Vagina (tissue), 2 donors: ENCODE measurements around the gene VAT1. TPM values are rescaled to one million over a fixed set of nuclear protein-coding genes. Genes with fewer than 3 reads are reported as not detected.

Experiments
- DNase-seq, 2 donors: peaks; one replicate each; pipeline ENCODE4 v3.0.0-alpha.2; 2017; ENCODE audit errors: extremely low spot score in 2 of 2
- H3K27ac ChIP-seq: fragments of 200-600 bp; sonication (generic); one replicate; pipeline ENCODE4 v1.5.1; 2019
- H3K27me3 ChIP-seq: fragments of 200-600 bp; sonication (generic); one replicate; pipeline ENCODE4 v1.5.1; 2019
- H3K36me3 ChIP-seq, 2 donors: fragments of 200-600 bp; sonication (generic); one replicate each; pipeline ENCODE4 v1.5.1; 2017 to 2019
- H3K4me1 ChIP-seq: fragments of 200-600 bp; sonication (generic); one replicate; pipeline ENCODE4 v1.5.1; 2019
- H3K4me3 ChIP-seq, 2 donors: fragments of 200-600 bp; sonication (generic); 1 replicate in 1 of 2; 2 replicates in 1 of 2; pipeline ENCODE4 v1.5.1; 2016 to 2019
- H3K9me3 ChIP-seq: fragments of 200-600 bp; sonication (generic); one replicate; pipeline ENCODE4 v1.5.1; 2019
- POLR2A ChIP-seq, 2 donors: fragments of 450-650 bp; IDR thresholded peaks; one replicate each; pipeline ENCODE4 v1.6.1; 2017; ENCODE audit warnings: antibody characterized with exemption in 2 of 2, mild to moderate bottlenecking in 2 of 2, moderate library complexity in 2 of 2
- POLR2AphosphoS5 ChIP-seq, 2 donors: sonication (generic); formaldehyde crosslinking; IDR thresholded peaks; one replicate each; pipeline ENCODE4 v1.9.0; 2017; ENCODE audit warnings: antibody characterized with exemption in 2 of 2, mild to moderate bottlenecking in 2 of 2, low read depth in 1 of 2; ENCODE audit not compliant: insufficient read depth in 1 of 2
- intact Hi-C: fragments of 100-400 bp; cut with DNase I; formaldehyde crosslinking; loops from one replicate; pipeline ENCODE4 v1.15.1; 2023
- total RNA-seq: library from RNA; depleted of rRNA; stranded (reverse); fragments of >200 nt; gene quantifications from one replicate; pipeline ENCODE4 v1.2.3, GENCODE V29; 2016
- TF ChIP-seq, protein P1 (sequence below), 3 experiments: fragments of 450-650 bp in 2 of 3; fragments of 200-600 bp in 1 of 3; sonication (generic) in 1 of 3; IDR thresholded peaks; one replicate each; pipeline ENCODE4 v1.5.1; 2017 to 2019; ENCODE audit warnings: antibody characterized with exemption in 3 of 3, mild to moderate bottlenecking in 2 of 3, moderate library complexity in 2 of 3

Gene VAT1
- total RNA-seq: 179 TPM

DNA sequence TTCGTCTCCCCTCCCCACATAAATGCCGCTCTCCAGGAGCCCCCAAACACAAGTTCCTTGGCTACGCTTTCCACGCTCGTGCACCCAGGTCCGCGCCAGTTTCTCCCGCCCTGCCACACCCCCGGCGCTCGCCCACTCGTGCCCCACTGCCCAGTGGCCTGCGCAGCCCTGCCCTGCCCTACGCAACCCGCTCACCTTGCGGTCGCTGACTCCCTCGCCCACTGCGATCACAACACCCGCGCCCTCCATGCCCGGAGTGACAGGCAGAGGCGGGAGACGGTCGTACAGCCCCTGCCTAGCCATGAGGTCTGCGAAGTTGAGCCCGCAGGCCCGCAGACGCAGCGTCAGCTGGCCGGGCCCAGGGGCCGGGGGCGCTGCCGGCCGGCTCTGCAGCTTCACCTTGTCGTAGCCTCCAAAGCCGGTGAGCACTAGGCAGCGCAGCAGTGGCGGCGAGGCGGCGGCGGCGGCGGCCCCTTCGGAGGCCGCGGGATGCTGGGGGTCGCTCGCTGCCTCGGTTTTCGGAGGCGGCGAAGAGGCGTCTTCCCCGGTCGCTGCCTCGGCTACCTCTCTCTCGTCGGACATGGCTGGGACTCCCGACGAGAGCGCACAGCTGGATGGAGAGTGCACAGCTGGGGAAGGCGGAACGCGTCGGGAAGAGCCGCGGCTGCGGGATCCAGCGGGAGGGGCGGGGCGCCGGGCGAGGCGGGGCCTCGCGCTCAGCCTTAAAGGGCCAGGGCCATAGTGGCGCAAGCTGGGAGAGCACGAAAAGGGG lies at the start of gene VAT1:
Gene VAT1, minus strand, starts transcription at position 645 of the 772 bp plus-strand sequence. Its CDS starts 63 bp downstream, at position 582.
- peaks cover 0 to 11% of the 10 kb centered on the region in 2 donors for H3K36me3 ChIP-seq
- no peak for DNase-seq
- peak within 1 kb of the TSS; percentile 99 for H3K27ac ChIP-seq
- intact Hi-C loops: loop anchor here (2.0 to 10.0 kb wide), 3 partner anchors 103 to 313 kb away; partner anchors contain the start of genes BRCA1 and NBR1
- TF ChIP-seq, protein P1, sequence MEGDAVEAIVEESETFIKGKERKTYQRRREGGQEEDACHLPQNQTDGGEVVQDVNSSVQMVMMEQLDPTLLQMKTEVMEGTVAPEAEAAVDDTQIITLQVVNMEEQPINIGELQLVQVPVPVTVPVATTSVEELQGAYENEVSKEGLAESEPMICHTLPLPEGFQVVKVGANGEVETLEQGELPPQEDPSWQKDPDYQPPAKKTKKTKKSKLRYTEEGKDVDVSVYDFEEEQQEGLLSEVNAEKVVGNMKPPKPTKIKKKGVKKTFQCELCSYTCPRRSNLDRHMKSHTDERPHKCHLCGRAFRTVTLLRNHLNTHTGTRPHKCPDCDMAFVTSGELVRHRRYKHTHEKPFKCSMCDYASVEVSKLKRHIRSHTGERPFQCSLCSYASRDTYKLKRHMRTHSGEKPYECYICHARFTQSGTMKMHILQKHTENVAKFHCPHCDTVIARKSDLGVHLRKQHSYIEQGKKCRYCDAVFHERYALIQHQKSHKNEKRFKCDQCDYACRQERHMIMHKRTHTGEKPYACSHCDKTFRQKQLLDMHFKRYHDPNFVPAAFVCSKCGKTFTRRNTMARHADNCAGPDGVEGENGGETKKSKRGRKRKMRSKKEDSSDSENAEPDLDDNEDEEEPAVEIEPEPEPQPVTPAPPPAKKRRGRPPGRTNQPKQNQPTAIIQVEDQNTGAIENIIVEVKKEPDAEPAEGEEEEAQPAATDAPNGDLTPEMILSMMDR (IDR thresholded peaks at IDR 0.05): peak in 1 of 3 experiments; percentile 6
- TF ChIP-seq POLR2AphosphoS5 (IDR thresholded peaks at IDR 0.05; ENCODE audit: insufficient read depth in 1 of 2, low read depth in 1 of 2): peak; percentile 29 to 93
- TF ChIP-seq POLR2A (IDR thresholded peaks at IDR 0.05): peak in 1 of 2 donors; percentile 81
- peaks cover 67% of the 10 kb centered on the region for H3K4me1 ChIP-seq
- no peaks in the 10 kb centered on the region for H3K9me3 ChIP-seq
- peak within 1 kb of the TSS; percentile 100 for H3K4me3 ChIP-seq
- no peaks in the 10 kb centered on the region for H3K27me3 ChIP-seq

DNA sequence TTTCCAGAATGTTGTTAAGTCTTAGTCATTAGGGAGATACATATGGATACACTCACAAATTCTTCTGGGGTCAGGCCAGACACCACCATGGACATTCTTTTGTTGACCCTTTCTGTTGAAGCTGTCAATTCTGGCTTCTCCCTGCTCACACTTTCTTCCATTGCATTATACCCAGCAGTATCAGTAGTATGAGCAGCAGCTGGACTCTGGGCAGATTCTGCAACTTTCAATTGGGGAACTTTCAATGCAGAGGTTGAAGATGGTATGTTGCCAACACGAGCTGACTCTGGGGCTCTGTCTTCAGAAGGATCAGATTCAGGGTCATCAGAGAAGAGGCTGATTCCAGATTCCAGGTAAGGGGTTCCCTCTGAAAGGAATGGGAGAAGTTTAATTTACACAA lies 48.7 kb upstream of the VAT1 start:
- TF ChIP-seq POLR2A (IDR thresholded peaks at IDR 0.05): no peak
- TF ChIP-seq, protein P1 (IDR thresholded peaks at IDR 0.05): no peak
- no peak for TF ChIP-seq POLR2AphosphoS5 (IDR thresholded peaks at IDR 0.05; ENCODE audit: insufficient read depth in 1 of 2, low read depth in 1 of 2)
- H3K9me3 ChIP-seq: no peaks in the 10 kb centered on the region
- no peaks in the 10 kb centered on the region for H3K27me3 ChIP-seq
- intact Hi-C loops: no loop called here
- no peak overlapping the region for H3K27ac ChIP-seq
- no peaks in the 10 kb centered on the region for H3K4me1 ChIP-seq
- no peaks in the 10 kb centered on the region for H3K36me3 ChIP-seq
- no peak overlapping the region for H3K4me3 ChIP-seq
- no peak for DNase-seq

DNA sequence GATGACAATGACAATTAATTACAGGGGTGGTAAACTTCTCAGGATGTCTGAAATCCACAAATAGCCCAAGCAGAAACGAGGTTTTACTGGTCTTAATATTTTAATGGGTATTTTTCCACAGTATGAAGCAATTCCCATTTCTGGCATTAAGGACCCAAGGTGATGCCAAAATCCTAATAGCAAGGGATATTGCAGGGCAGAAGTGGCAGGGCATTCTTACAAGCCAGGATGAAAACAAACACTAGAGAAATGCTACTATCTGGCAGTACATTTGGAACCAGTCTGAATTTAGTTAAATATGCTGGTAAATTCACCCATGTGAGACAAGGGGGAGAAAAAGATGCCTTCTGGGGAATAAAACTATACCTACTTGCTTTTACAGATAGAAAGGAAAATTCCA lies 48.1 kb upstream of the VAT1 start:
- Histone ChIP-seq H3K4me3 (no peak overlapping the region), H3K27me3 (no peaks in the 10 kb centered on the region), H3K27ac (no peak overlapping the region), H3K36me3 (no peaks in the 10 kb centered on the region), H3K9me3 (no peaks in the 10 kb centered on the region), H3K4me1 (no peaks in the 10 kb centered on the region)
- intact Hi-C loops: no loop called here
- TF ChIP-seq, protein P1 (IDR thresholded peaks at IDR 0.05): no peak
- TF ChIP-seq POLR2A (IDR thresholded peaks at IDR 0.05) (no peak), POLR2AphosphoS5 (IDR thresholded peaks at IDR 0.05; ENCODE audit: insufficient read depth in 1 of 2, low read depth in 1 of 2) (no peak)
- DNase-seq: no peak

DNA sequence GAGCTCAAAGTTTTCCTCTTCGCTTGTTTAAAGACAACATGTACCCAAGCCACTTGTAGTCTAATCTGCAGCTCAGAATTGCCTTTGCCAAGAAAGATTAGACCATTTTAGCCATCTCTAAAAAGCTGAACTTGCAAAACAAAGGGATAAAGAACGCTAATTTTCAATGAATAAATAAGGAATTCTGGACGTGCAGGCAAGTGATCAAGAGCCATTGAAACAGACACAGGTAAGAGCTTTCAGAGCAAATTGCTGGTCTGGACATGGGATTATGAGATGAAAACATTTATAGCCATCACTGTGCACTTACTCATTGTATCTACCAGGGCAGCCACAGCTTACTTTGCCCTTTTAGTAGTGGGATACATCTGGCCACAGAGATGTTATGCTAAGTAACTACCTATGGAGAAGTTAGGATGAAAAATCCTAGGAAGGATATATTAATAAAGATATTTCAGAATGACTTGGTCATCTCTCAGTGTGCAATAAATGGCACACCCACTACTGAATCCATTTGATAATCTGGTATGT lies 47.2 kb upstream of the VAT1 start:
- Histone ChIP-seq H3K4me3 (no peak overlapping the region), H3K9me3 (no peaks in the 10 kb centered on the region), H3K4me1 (no peaks in the 10 kb centered on the region), H3K27ac (no peak overlapping the region), H3K27me3 (no peaks in the 10 kb centered on the region), H3K36me3 (no peaks in the 10 kb centered on the region)
- DNase-seq: no peak
- intact Hi-C loops: no loop called here
- TF ChIP-seq POLR2AphosphoS5 (IDR thresholded peaks at IDR 0.05; ENCODE audit: insufficient read depth in 1 of 2, low read depth in 1 of 2): no peak
- TF ChIP-seq, protein P1 (IDR thresholded peaks at IDR 0.05): no peak
- TF ChIP-seq POLR2A (IDR thresholded peaks at IDR 0.05): no peak
